ENCODE measurements around the gene PIGQ.

PIGQ gene

GRCh38 chr16:563072-563644 lies 6.6 kb upstream of the PIGQ start:
- no peaks in the 10 kb centered on the region for H3K79me2 ChIP-seq (ENCODE audit: insufficient read depth, low read length)
- no peaks in the 10 kb centered on the region for H3K9me3 ChIP-seq (ENCODE audit: insufficient read depth, low read length)
- no peak overlapping the region for H3K4me3 ChIP-seq (ENCODE audit: insufficient read depth, low read length, poor library complexity, severe bottlenecking)
- H3K36me3 ChIP-seq (ENCODE audit: low read length), result no peaks in the 10 kb centered on the region
- TF ChIP-seq CTCF (IDR thresholded peaks at IDR 0.05; ENCODE audit: insufficient read depth, low read length, poor library complexity, severe bottlenecking) (no peak), EZH2phosphoT487 (conservative IDR thresholded peaks at IDR 0.05; ENCODE audit: low read length) (no peak)
- H3K27ac ChIP-seq (ENCODE audit: low read depth, low read length), result no peak overlapping the region
- no peaks in the 10 kb centered on the region for H3K9me2 ChIP-seq (replicated peaks; ENCODE audit: insufficient read depth, low read length)
- no peak overlapping the region for H3K4me2 ChIP-seq (ENCODE audit: low read depth, low read length, poor library complexity, severe bottlenecking)
- no peaks in the 10 kb centered on the region for H3K27me3 ChIP-seq (ENCODE audit: low read length)
- no peaks in the 10 kb centered on the region for H4K20me1 ChIP-seq (ENCODE audit: low read depth, low read length)
- no peak overlapping the region for H3K9ac ChIP-seq (ENCODE audit: low read length)
- H2AFZ ChIP-seq (ENCODE audit: low read depth, low read length, severe bottlenecking), result no peak overlapping the region
- H3F3A ChIP-seq (ENCODE audit: insufficient read depth), result no peaks in the 10 kb centered on the region

- Histone ChIP-seq H3K27me3 (ENCODE audit: low read length) (no peaks in the 10 kb centered on the region), H3K36me3 (ENCODE audit: low read length) (no peaks in the 10 kb centered on the region), H3K9ac (ENCODE audit: low read length) (no peak overlapping the region), H3K4me2 (ENCODE audit: low read depth, low read length, poor library complexity, severe bottlenecking) (no peak overlapping the region), H2AFZ (ENCODE audit: low read depth, low read length, severe bottlenecking) (no peak overlapping the region), H4K20me1 (ENCODE audit: low read depth, low read length) (no peaks in the 10 kb centered on the region), H3K9me3 (ENCODE audit: insufficient read depth, low read length) (no peaks in the 10 kb centered on the region), H3K27ac (ENCODE audit: low read depth, low read length) (no peak overlapping the region), H3F3A (ENCODE audit: insufficient read depth) (no peaks in the 10 kb centered on the region), H3K4me3 (ENCODE audit: insufficient read depth, low read length, poor library complexity, severe bottlenecking) (no peak overlapping the region), H3K9me2 (replicated peaks; ENCODE audit: insufficient read depth, low read length) (no peaks in the 10 kb centered on the region), H3K79me2 (ENCODE audit: insufficient read depth, low read length) (no peaks in the 10 kb centered on the region)
- no peak for TF ChIP-seq CTCF (IDR thresholded peaks at IDR 0.05; ENCODE audit: insufficient read depth, low read length, poor library complexity, severe bottlenecking)
Measured at GRCh38 chr16:564690-565418, 4.9 kb upstream of the PIGQ start.

- TF ChIP-seq CTCF (IDR thresholded peaks at IDR 0.05; ENCODE audit: insufficient read depth, low read length, poor library complexity, severe bottlenecking) (no peak), EZH2phosphoT487 (conservative IDR thresholded peaks at IDR 0.05; ENCODE audit: low read length) (no peak)
Measured at GRCh38 chr16:565419-566330, 4.1 kb upstream of the PIGQ start.

More at GRCh38 chr16:565419-566330, 4.1 kb upstream of the PIGQ start:
- no peaks in the 10 kb centered on the region for H4K20me1 ChIP-seq (ENCODE audit: low read depth, low read length)
- H3K27ac ChIP-seq (ENCODE audit: low read depth, low read length), result no peak overlapping the region
- H3K9ac ChIP-seq (ENCODE audit: low read length), result no peak overlapping the region
- no peaks in the 10 kb centered on the region for H3K9me3 ChIP-seq (ENCODE audit: insufficient read depth, low read length)
- H3K27me3 ChIP-seq (ENCODE audit: low read length), result no peaks in the 10 kb centered on the region
- no peak overlapping the region for H2AFZ ChIP-seq (ENCODE audit: low read depth, low read length, severe bottlenecking)
- no peaks in the 10 kb centered on the region for H3F3A ChIP-seq (ENCODE audit: insufficient read depth)
- no peak overlapping the region for H3K4me3 ChIP-seq (ENCODE audit: insufficient read depth, low read length, poor library complexity, severe bottlenecking)
- H3K9me2 ChIP-seq (replicated peaks; ENCODE audit: insufficient read depth, low read length), result no peaks in the 10 kb centered on the region
- H3K36me3 ChIP-seq (ENCODE audit: low read length), result no peaks in the 10 kb centered on the region
- no peaks in the 10 kb centered on the region for H3K79me2 ChIP-seq (ENCODE audit: insufficient read depth, low read length)
- no peak overlapping the region for H3K4me2 ChIP-seq (ENCODE audit: low read depth, low read length, poor library complexity, severe bottlenecking)
